ENCODE results near the gene SDCBP2.

GRCh38 chr20:1308702-1309095 is 20.2 kb downstream of the SDCBP2 start:
- TF ChIP-seq, protein P1, sequence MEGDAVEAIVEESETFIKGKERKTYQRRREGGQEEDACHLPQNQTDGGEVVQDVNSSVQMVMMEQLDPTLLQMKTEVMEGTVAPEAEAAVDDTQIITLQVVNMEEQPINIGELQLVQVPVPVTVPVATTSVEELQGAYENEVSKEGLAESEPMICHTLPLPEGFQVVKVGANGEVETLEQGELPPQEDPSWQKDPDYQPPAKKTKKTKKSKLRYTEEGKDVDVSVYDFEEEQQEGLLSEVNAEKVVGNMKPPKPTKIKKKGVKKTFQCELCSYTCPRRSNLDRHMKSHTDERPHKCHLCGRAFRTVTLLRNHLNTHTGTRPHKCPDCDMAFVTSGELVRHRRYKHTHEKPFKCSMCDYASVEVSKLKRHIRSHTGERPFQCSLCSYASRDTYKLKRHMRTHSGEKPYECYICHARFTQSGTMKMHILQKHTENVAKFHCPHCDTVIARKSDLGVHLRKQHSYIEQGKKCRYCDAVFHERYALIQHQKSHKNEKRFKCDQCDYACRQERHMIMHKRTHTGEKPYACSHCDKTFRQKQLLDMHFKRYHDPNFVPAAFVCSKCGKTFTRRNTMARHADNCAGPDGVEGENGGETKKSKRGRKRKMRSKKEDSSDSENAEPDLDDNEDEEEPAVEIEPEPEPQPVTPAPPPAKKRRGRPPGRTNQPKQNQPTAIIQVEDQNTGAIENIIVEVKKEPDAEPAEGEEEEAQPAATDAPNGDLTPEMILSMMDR (IDR thresholded peaks at IDR 0.05), result no peak
- TF ChIP-seq ZFX (IDR thresholded peaks at IDR 0.05; ENCODE audit: borderline replicate concordance), result no peak

Measured in 22Rv1 (cell line).